ENCODE data around the gene COPE. TPM values are rescaled to one million over a fixed set of nuclear protein-coding genes. Genes with fewer than 3 reads are reported as not detected.

Gene COPE
- total and polyA plus RNA-seq, 2 of the 8 experiments (the other 6 are each of a cell fraction or from before 2014, with no cell fraction given) = 178 to 356 TPM

GRCh38 chr19:18868380-18869022 lies 50.7 kb downstream of the COPE start:
- Histone ChIP-seq H3K56ac (replicated peaks; ENCODE audit: insufficient read length, low read depth, low read length) (no peak overlapping the region), H3K4me2 (ENCODE audit: insufficient read depth in 1 of 2, low read depth in 2 of 2, low read length in 2 of 2) (peak overlapping the region in 1 of 2 experiments; percentile 57; a peak in 2 of 4 replicates), H2AK5ac (ENCODE audit: low read depth, low read length) (no peak overlapping the region), H3K9me3 (ENCODE audit: insufficient read depth in 2 of 2, low read depth in 1 of 2, low read length in 1 of 2) (no peaks in the 10 kb centered on the region), H2BK15ac (ENCODE audit: low read length) (no peak overlapping the region), H2BK5ac (ENCODE audit: low read depth, low read length) (0 out of 2 replicates have a peak overlapping the region, but pooled peaks have one; percentile 44), H3K9ac (replicated peaks in 1 of 4; ENCODE audit: extremely low read depth in 1 of 4, low read depth in 3 of 4, low read length in 3 of 4) (no peak overlapping the region), H2AFZ (ENCODE audit: low read length) (no peak overlapping the region), H4K91ac (replicated peaks; ENCODE audit: insufficient read length, low read length) (no peak overlapping the region), H4K20me1 (replicated peaks in 1 of 2; ENCODE audit: control insufficient read depth in 1 of 2, insufficient read depth in 2 of 2, low read length in 2 of 2) (peaks cover 5 to 16% of the 10 kb centered on the region in 2 experiments), H2BK120ac (replicated peaks; ENCODE audit: low read depth, low read length) (no peak overlapping the region), H4K5ac (ENCODE audit: insufficient read length, low read depth, low read length) (no peak overlapping the region), H4K8ac (ENCODE audit: extremely low read depth, insufficient read depth, low read length) (no peak overlapping the region), H3K27ac (ENCODE audit: low read depth, low read length) (no peak overlapping the region), H3K18ac (ENCODE audit: extremely low read depth, low read length) (no peak overlapping the region), H3K4me1 (replicated peaks in 1 of 4; ENCODE audit: control insufficient read depth in 3 of 4, insufficient read depth in 4 of 4, low read length in 3 of 4) (peaks cover 0 to 13% (median 4%) of the 10 kb centered on the region in 4 experiments; a peak in 4 of 7 replicates), H3K23ac (ENCODE audit: insufficient read length) (no peak overlapping the region), H3K14ac (ENCODE audit: insufficient read length) (no peak overlapping the region), H3K36me3 (ENCODE audit: control insufficient read depth in 2 of 4, insufficient read depth in 4 of 4, low read length in 3 of 4) (peaks cover 12 to 24% (median 19%) of the 10 kb centered on the region in 4 experiments; a peak in 7 of 8 replicates), H3K4ac (replicated peaks; ENCODE audit: insufficient read length, low read depth, low read length) (no peak overlapping the region), H3K79me1 (ENCODE audit: low read depth, low read length) (no peaks in the 10 kb centered on the region; the same call in 1 of the 2 replicates), H2BK20ac (ENCODE audit: low read length) (no peak overlapping the region), H3K23me2 (ENCODE audit: low read depth, low read length) (peaks cover 4% of the 10 kb centered on the region; the same call in 1 of the 2 replicates), H3K27me3 (replicated peaks in 1 of 4; ENCODE audit: control insufficient read depth in 3 of 4, extremely low read depth in 1 of 4, insufficient read depth in 3 of 4, low read length in 3 of 4) (peaks cover 0 to 2% (median 0%) of the 10 kb centered on the region in 4 experiments; a peak in 1 of 7 replicates), H3K79me2 (ENCODE audit: control insufficient read depth in 1 of 2, insufficient read depth in 2 of 2, low read length in 2 of 2) (no peaks in the 10 kb centered on the region), H3K4me3 (ENCODE audit: extremely low read depth in 1 of 4, insufficient read depth in 2 of 4, low read depth in 3 of 4, low read length in 4 of 4) (no peak overlapping the region), H2BK12ac (ENCODE audit: low read depth, low read length) (no peak overlapping the region)
- POLR2A ChIA-PET (ENCODE audit: partially characterized antibody) = interaction anchor here (0.6 to 1.4 kb wide), 8 partner anchors 9 to 226 kb away, joined by 3 to 4 read pairs (median 3); partner anchors contain the start of gene CERS1
- DNase-seq (ENCODE audit: low read depth in 1 of 2, low spot score in 2 of 2) (no peak), FAIRE-seq (no peak)
- WGBS, 2 experiments (ENCODE audit: extremely low coverage in 1 of 2, insufficient coverage in 1 of 2, insufficient read length in 1 of 2, insufficient replicate concordance in 2 of 2, low coverage in 1 of 2, low lambda C conversion rate in 2 of 2, missing lambda C conversion rate in 1 of 2) = 95% methylated on average over 52 of the region's 77 CpGs; no CpG with 5 or more reads in 1 of the 2 experiments
- TF ChIP-seq TBP (IDR thresholded peaks at IDR 0.05; ENCODE audit: low read depth, low read length) = no peak
- peak; percentile 41; the same call in 1 of the 2 replicates for TF ChIP-seq MAX (IDR thresholded peaks at IDR 0.05)
- CTCF ChIA-PET (ENCODE audit: partially characterized antibody) = interaction anchor here (0.6 to 3.8 kb wide), 3 partner anchors 9 to 27 kb away, joined by 3 to 16 read pairs (median 4); partner anchors contain the start of gene CERS1
